SK-N-SH treated with all-trans-retinoic acid at 6 μM for 48 hours (cell line): ENCODE results near the gene MICALL2.

Experiments used
- ATAC-seq: fragments of 200-7000 bp; cut with Tn5 transposase; 3 replicates; pipeline ENCODE4 v1.9.1; 2020; ENCODE audit warnings: mild to moderate bottlenecking, moderate library complexity
- CREB5 ChIP-seq: fragments of 250-450 bp; sonication (Bioruptor Pico); IDR thresholded peaks from 2 replicates; pipeline ENCODE4 v1.5.1; 2020; ENCODE audit warnings: low read depth, mild to moderate bottlenecking, moderate library complexity
- CSDC2 ChIP-seq: fragments of 250-450 bp; sonication (Bioruptor Pico); IDR thresholded peaks from 2 replicates; pipeline ENCODE4 v1.5.0; 2020; ENCODE audit warnings: mild to moderate bottlenecking, moderate library complexity
- GLIS3 ChIP-seq: fragments of 250-450 bp; sonication (Bioruptor Pico); IDR thresholded peaks from 2 replicates; pipeline ENCODE4 v1.5.0; 2020; ENCODE audit warnings: mild to moderate bottlenecking, moderate library complexity
- ISL1 ChIP-seq: fragments of 250-450 bp; sonication (Bioruptor Pico); IDR thresholded peaks from 2 replicates; pipeline ENCODE4 v2.1.2; 2022; ENCODE audit warnings: mild to moderate bottlenecking, moderate library complexity
- OSR1 ChIP-seq: fragments of 250-450 bp; sonication (Bioruptor Pico); IDR thresholded peaks from 2 replicates; pipeline ENCODE4 v1.8.0; 2022; ENCODE audit warnings: moderate library complexity, mild to moderate bottlenecking, inconsistent platforms
- PATZ1 ChIP-seq: fragments of 250-450 bp; sonication (Bioruptor Pico); IDR thresholded peaks from 2 replicates; pipeline ENCODE4 v1.8.0; 2020; ENCODE audit warnings: mild to moderate bottlenecking, moderate library complexity, borderline replicate concordance
- POU6F1 ChIP-seq: fragments of 250-450 bp; sonication (Bioruptor Pico); IDR thresholded peaks from 2 replicates; pipeline ENCODE4 v1.8.0; 2021; ENCODE audit warnings: low read depth, mild to moderate bottlenecking, moderate library complexity, borderline replicate concordance
- PPARA ChIP-seq: fragments of 250-450 bp; sonication (Bioruptor Pico); IDR thresholded peaks from 2 replicates; pipeline ENCODE4 v1.5.0; 2020; ENCODE audit warnings: mild to moderate bottlenecking, borderline replicate concordance
- RARB ChIP-seq: fragments of 250-450 bp; sonication (Bioruptor Pico); IDR thresholded peaks from 2 replicates; pipeline ENCODE4 v1.8.0; 2021; ENCODE audit warnings: mild to moderate bottlenecking, moderate library complexity
- SNAI2 ChIP-seq: fragments of 250-450 bp; sonication (Bioruptor Pico); IDR thresholded peaks from 2 replicates; pipeline ENCODE4 v1.5.0; 2020; ENCODE audit warnings: mild to moderate bottlenecking, moderate library complexity
- TCF4 ChIP-seq: fragments of 250-450 bp; sonication (Bioruptor Pico); IDR thresholded peaks from 2 replicates; pipeline ENCODE4 v1.8.0; 2021; ENCODE audit warnings: mild to moderate bottlenecking, moderate library complexity, borderline replicate concordance
- TSHZ2 ChIP-seq: fragments of 250-450 bp; sonication (Bioruptor Pico); IDR thresholded peaks from 2 replicates; pipeline ENCODE4 v1.5.0; 2020; ENCODE audit warnings: mild to moderate bottlenecking, moderate library complexity
- ZC3H10 ChIP-seq: fragments of 250-450 bp; sonication (Bioruptor Pico); IDR thresholded peaks from 2 replicates; pipeline ENCODE4 v1.5.1; 2021; ENCODE audit warnings: mild to moderate bottlenecking, moderate library complexity
- ZFP3 ChIP-seq: fragments of 250-450 bp; sonication (Bioruptor Pico); IDR thresholded peaks from 2 replicates; pipeline ENCODE4 v1.5.0; 2020; ENCODE audit warnings: mild to moderate bottlenecking, moderate library complexity
- ZFP30 ChIP-seq: fragments of 450-650 bp; formaldehyde crosslinking; IDR thresholded peaks from 2 replicates; pipeline ENCODE4 v1.5.0; 2022; ENCODE audit warnings: mild to moderate bottlenecking, moderate library complexity
- ZNF565 ChIP-seq: fragments of 450-650 bp; formaldehyde crosslinking; conservative IDR thresholded peaks from 2 replicates; pipeline ENCODE4 v1.5.0; 2020; ENCODE audit warnings: low read depth, mild to moderate bottlenecking, moderate library complexity
- ZNF70 ChIP-seq: fragments of 450-650 bp; formaldehyde crosslinking; IDR thresholded peaks from 2 replicates; pipeline ENCODE4 v1.5.0; 2020; ENCODE audit warnings: mild to moderate bottlenecking, moderate library complexity
- ZNF8 ChIP-seq: fragments of 450-650 bp; formaldehyde crosslinking; IDR thresholded peaks from 2 replicates; pipeline ENCODE4 v1.5.0; 2020; ENCODE audit warnings: mild to moderate bottlenecking, moderate library complexity

Gene MICALL2

GRCh38 chr7:1479287-1479686 lies 20.0 kb upstream of the MICALL2 start (continued):
- no peak for TF ChIP-seq TSHZ2
- no peak for TF ChIP-seq TCF4 (CRISPR knock-in tag)
- TF ChIP-seq ZNF565 (CRISPR knock-in tag): no peak
- TF ChIP-seq PATZ1: no peak
- TF ChIP-seq ZFP30 (CRISPR knock-in tag): no peak

- no peak for TF ChIP-seq CSDC2 (CRISPR knock-in tag)
- TF ChIP-seq PATZ1: no peak
- TF ChIP-seq TCF4 (CRISPR knock-in tag): no peak
- no peak for TF ChIP-seq SNAI2 (CRISPR knock-in tag)
- no peak for TF ChIP-seq PPARA
- TF ChIP-seq RARB (CRISPR knock-in tag): no peak
- no peak for TF ChIP-seq GLIS3 (CRISPR knock-in tag)
- no peak for TF ChIP-seq ZNF70 (CRISPR knock-in tag)
- no peak for TF ChIP-seq ZC3H10
- no peak for TF ChIP-seq POU6F1 (CRISPR knock-in tag)
- no peak for TF ChIP-seq ZNF8
- ATAC-seq: no peak
These were observed 19.2 kb upstream of the MICALL2 start for GRCh38 chr7:1478480-1478879.

- ATAC-seq: no peak
- TF ChIP-seq ZC3H10 (no peak), ZFP3 (CRISPR knock-in tag) (no peak), POU6F1 (CRISPR knock-in tag) (no peak), CREB5 (CRISPR knock-in tag) (no peak), GLIS3 (CRISPR knock-in tag) (no peak), OSR1 (CRISPR knock-in tag) (no peak), CSDC2 (CRISPR knock-in tag) (no peak)
These were observed 17.6 kb upstream of the MICALL2 start for GRCh38 chr7:1476859-1477258.

- TF ChIP-seq CSDC2 (CRISPR knock-in tag) (no peak), ISL1 (CRISPR knock-in tag) (no peak)
These were observed 16.7 kb upstream of the MICALL2 start for GRCh38 chr7:1475991-1476390.

More at GRCh38 chr7:1475991-1476390, 16.7 kb upstream of the MICALL2 start:
- ATAC-seq: no peak
